CD14-positive monocyte (primary cell): ENCODE data around the gene TMEM235. TPM values are rescaled to one million over a fixed set of nuclear protein-coding genes. Genes with fewer than 3 reads are reported as not detected.

Experiments used
- DNase-seq, 3 donors: peaks; one replicate each; pipeline ENCODE4 v3.0.0-alpha.2; 2011 to 2022
- H2AFZ ChIP-seq: 2 replicates; pipeline ENCODE4 v1.6.0; 2012; ENCODE audit warnings: mild to moderate bottlenecking, low read depth, low read length, inconsistent platforms; ENCODE audit not compliant: insufficient read depth, poor library complexity, severe bottlenecking
- H3K27ac ChIP-seq, 2 donors: 1 replicate in 1 of 2; 2 replicates in 1 of 2; pipeline ENCODE4 v1.5.1; 2012 to 2013; ENCODE audit warnings: low read length in 2 of 2, control low read depth in 1 of 2, inconsistent platforms in 1 of 2, low read depth in 1 of 2, mild to moderate bottlenecking in 1 of 2
- H3K27me3 ChIP-seq, 2 donors: one replicate each; pipeline versions ENCODE4 v1.6.0 to v1.6.1; 2011 to 2013; ENCODE audit warnings: low read length in 2 of 2; ENCODE audit not compliant: control insufficient read depth in 2 of 2, insufficient read depth in 2 of 2
- H3K36me3 ChIP-seq, 2 donors: replicated peaks in 1 of 2; 1 replicate in 1 of 2; 2 replicates in 1 of 2; pipeline versions ENCODE4 v1.5.1 to v1.6.1; 2012 to 2013; ENCODE audit warnings: low read length in 2 of 2, control low read depth in 1 of 2, inconsistent platforms in 1 of 2, mild to moderate bottlenecking in 1 of 2; ENCODE audit not compliant: insufficient read depth in 2 of 2, control insufficient read depth in 1 of 2
- H3K4me1 ChIP-seq, 2 donors: 1 replicate in 1 of 2; 2 replicates in 1 of 2; pipeline versions ENCODE4 v1.5.1 to v1.6.1; 2012 to 2013; ENCODE audit warnings: low read length in 2 of 2, control low read depth in 1 of 2, inconsistent platforms in 1 of 2, mild to moderate bottlenecking in 1 of 2, moderate library complexity in 1 of 2; ENCODE audit not compliant: insufficient read depth in 2 of 2, control insufficient read depth in 1 of 2
- H3K4me2 ChIP-seq: replicated peaks from 2 replicates; pipeline ENCODE3; 2012; ENCODE audit warnings: low read length, moderate library complexity, mild to moderate bottlenecking; ENCODE audit not compliant: poor library complexity, severe bottlenecking; ENCODE audit errors: extremely low read depth
- H3K4me3 ChIP-seq, 3 experiments: fragments of 200-600 bp in 1 of 3; sonication (generic) in 1 of 3; replicated peaks in 1 of 3; 1 replicate in 2 of 3; 2 replicates in 1 of 3; pipeline ENCODE4 v1.5.1; 2011 to 2013; ENCODE audit warnings: low read length in 3 of 3, mild to moderate bottlenecking in 3 of 3, control low read depth in 2 of 3, low read depth in 2 of 3, inconsistent platforms in 1 of 3, moderate library complexity in 1 of 3
- H3K79me2 ChIP-seq: 2 replicates; pipeline ENCODE4 v1.6.0; 2012; ENCODE audit warnings: mild to moderate bottlenecking, control low read depth, inconsistent platforms, low read length, moderate library complexity; ENCODE audit not compliant: insufficient read depth
- H3K9ac ChIP-seq: 2 replicates; pipeline ENCODE4 v1.6.0; 2017; ENCODE audit warnings: low read length, mild to moderate bottlenecking; ENCODE audit not compliant: insufficient read depth, poor library complexity, severe bottlenecking
- H3K9me3 ChIP-seq, 2 donors: replicated peaks in 1 of 2; 1 replicate in 1 of 2; 2 replicates in 1 of 2; pipeline versions ENCODE4 v1.5.1 to v1.6.1; 2012 to 2013; ENCODE audit warnings: low read length in 2 of 2, control low read depth in 1 of 2; ENCODE audit not compliant: control insufficient read depth in 1 of 2, insufficient read depth in 1 of 2
- H4K20me1 ChIP-seq: 2 replicates; pipeline ENCODE4 v1.6.0; 2012; ENCODE audit warnings: mild to moderate bottlenecking, low read length, control low read depth, moderate library complexity; ENCODE audit not compliant: insufficient read depth
- H3K27ac Mint-ChIP-seq, 7 donors: one replicate each; pipeline ENCODE4 v1.8.0; 2020; ENCODE audit warnings: mild to moderate bottlenecking in 7 of 7, mixed read lengths in 7 of 7, moderate library complexity in 6 of 7, inconsistent platforms in 2 of 7
- H3K27me3 Mint-ChIP-seq, 3 donors: one replicate each; pipeline ENCODE4 v1.8.0; 2021 to 2022; ENCODE audit warnings: low read depth in 3 of 3, mild to moderate bottlenecking in 3 of 3, mixed read lengths in 3 of 3, moderate library complexity in 3 of 3, inconsistent platforms in 1 of 3
- H3K36me3 Mint-ChIP-seq, 2 donors: one replicate each; pipeline ENCODE4 v1.8.0; 2020; ENCODE audit warnings: mixed read lengths in 2 of 2, inconsistent platforms in 1 of 2, mild to moderate bottlenecking in 1 of 2
- H3K4me1 Mint-ChIP-seq: one replicate; pipeline ENCODE4 v1.8.0; 2020; ENCODE audit warnings: mild to moderate bottlenecking, mixed read lengths
- H3K4me3 Mint-ChIP-seq, 2 donors: one replicate each; pipeline ENCODE4 v1.8.0; 2020; ENCODE audit warnings: mild to moderate bottlenecking in 2 of 2, mixed read lengths in 2 of 2, moderate library complexity in 1 of 2
- H3K9me3 Mint-ChIP-seq, 7 donors: one replicate each; pipeline ENCODE4 v1.8.0; 2020 to 2022; ENCODE audit warnings: mixed read lengths in 7 of 7, mild to moderate bottlenecking in 6 of 7, moderate library complexity in 6 of 7, inconsistent platforms in 2 of 7
- WGBS: methylation state at CpG from one replicate; pipeline ENCODE4 v1.1.5; 2013; ENCODE audit warnings: missing lambda C conversion rate; ENCODE audit not compliant: insufficient coverage; 5-methylcytosine and 5-hydroxymethylcytosine counted together
- intact Hi-C, 2 donors: fragments of 100-400 bp; cut with micrococcal nuclease; formaldehyde crosslinking; loops; one replicate each; pipeline versions ENCODE4 v1.15.0 to v1.15.1; 2023
- polyA plus RNA-seq, 3 donors: library from polyadenylated mRNA; depleted of rRNA in 1 of 3; unstranded in 2 of 3; stranded (reverse) in 1 of 3; fragments of 300-500 nt in 2 of 3; fragments of >200 nt in 1 of 3; fragmentation: Illumina TruSeq in 2 of 3; gene quantifications; 1 replicate in 2 of 3; 2 replicates in 1 of 3; pipeline ENCODE4 v1.2.3, GENCODE V29; 2012 to 2021
- TF ChIP-seq, protein P1 (sequence below): fragments of 200-600 bp; IDR thresholded peaks from one replicate; pipeline ENCODE4 v1.8.0; 2022; ENCODE audit warnings: antibody characterized with exemption, mild to moderate bottlenecking

TMEM235 gene
- polyA plus RNA-seq, 3 donors = not detected

DNA sequence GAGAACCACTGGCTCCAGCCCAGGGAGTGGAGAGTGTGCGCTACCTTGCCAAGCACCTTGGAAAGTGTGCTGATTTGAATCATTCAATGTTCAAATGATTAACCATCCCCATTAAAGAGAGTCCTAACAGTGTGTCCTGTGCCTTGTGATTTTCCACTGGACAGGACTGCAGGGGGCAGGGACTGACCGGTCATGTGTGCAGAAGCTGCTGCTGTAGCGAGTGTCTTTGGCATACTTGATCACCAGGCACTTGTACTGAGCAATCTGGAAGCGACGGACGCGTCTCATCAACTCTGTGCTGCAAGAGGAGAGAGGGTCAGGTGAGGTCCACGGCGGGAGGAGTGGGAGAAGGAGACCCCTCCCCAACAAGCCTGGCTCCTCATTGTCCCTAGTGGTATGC lies 46.6 kb upstream of the TMEM235 start:
- Histone ChIP-seq H2AFZ (no peak overlapping the region), H4K20me1 (no peaks in the 10 kb centered on the region), H3K4me1 (peaks cover 33 to 48% of the 10 kb centered on the region in 2 donors), H3K79me2 (peaks cover 57% of the 10 kb centered on the region), H3K9me3 (no peaks in the 10 kb centered on the region), H3K36me3 (peaks cover 0 to 4% of the 10 kb centered on the region in 2 donors), H3K27ac (no peak overlapping the region), H3K9ac (no peak overlapping the region), H3K4me2 (no peak overlapping the region), H3K4me3 (no peak overlapping the region), H3K27me3 (no peaks in the 10 kb centered on the region)
- DNase-seq = no peak
- peak overlapping the region in 1 of 7 donors; percentile 51 for H3K27ac Mint-ChIP-seq
- H3K36me3 Mint-ChIP-seq = peaks cover 9 to 39% of the 10 kb centered on the region in 2 donors
- TF ChIP-seq, protein P1, sequence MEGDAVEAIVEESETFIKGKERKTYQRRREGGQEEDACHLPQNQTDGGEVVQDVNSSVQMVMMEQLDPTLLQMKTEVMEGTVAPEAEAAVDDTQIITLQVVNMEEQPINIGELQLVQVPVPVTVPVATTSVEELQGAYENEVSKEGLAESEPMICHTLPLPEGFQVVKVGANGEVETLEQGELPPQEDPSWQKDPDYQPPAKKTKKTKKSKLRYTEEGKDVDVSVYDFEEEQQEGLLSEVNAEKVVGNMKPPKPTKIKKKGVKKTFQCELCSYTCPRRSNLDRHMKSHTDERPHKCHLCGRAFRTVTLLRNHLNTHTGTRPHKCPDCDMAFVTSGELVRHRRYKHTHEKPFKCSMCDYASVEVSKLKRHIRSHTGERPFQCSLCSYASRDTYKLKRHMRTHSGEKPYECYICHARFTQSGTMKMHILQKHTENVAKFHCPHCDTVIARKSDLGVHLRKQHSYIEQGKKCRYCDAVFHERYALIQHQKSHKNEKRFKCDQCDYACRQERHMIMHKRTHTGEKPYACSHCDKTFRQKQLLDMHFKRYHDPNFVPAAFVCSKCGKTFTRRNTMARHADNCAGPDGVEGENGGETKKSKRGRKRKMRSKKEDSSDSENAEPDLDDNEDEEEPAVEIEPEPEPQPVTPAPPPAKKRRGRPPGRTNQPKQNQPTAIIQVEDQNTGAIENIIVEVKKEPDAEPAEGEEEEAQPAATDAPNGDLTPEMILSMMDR = no peak
- intact Hi-C loops = loop anchor here in 1 of 2 donors (5.0 kb wide), 1 partner anchor 43 kb away; no protein-coding TSS in a partner anchor
- H3K4me1 Mint-ChIP-seq = peaks cover 40% of the 10 kb centered on the region
- peaks cover 0 to 1% (median 0%) of the 10 kb centered on the region in 7 donors for H3K9me3 Mint-ChIP-seq
- H3K27me3 Mint-ChIP-seq = peaks cover 0 to 2% (median 0%) of the 10 kb centered on the region in 3 donors
- WGBS = 98% methylated on average over 6 of the region's 9 CpGs
- no peak overlapping the region for H3K4me3 Mint-ChIP-seq

GRCh38 chr17:78185981-78186691 lies 45.3 kb upstream of the TMEM235 start:
- intact Hi-C loops = loop anchor here in 1 of 2 donors (5.0 kb wide), 1 partner anchor 44 kb away; no protein-coding TSS in a partner anchor

More at GRCh38 chr17:78185981-78186691, 45.3 kb upstream of the TMEM235 start:
- Histone ChIP-seq H3K4me2 (peak overlapping the region; percentile 98), H3K27me3 (no peaks in the 10 kb centered on the region), H3K4me1 (peaks cover 33 to 44% of the 10 kb centered on the region in 2 donors), H3K9ac (no peak overlapping the region), H3K9me3 (no peaks in the 10 kb centered on the region), H2AFZ (peak overlapping the region; percentile 83), H4K20me1 (no peaks in the 10 kb centered on the region), H3K4me3 (peak overlapping the region in 2 of 3 experiments; percentile 66 to 84), H3K27ac (no peak overlapping the region), H3K36me3 (peaks cover 2 to 8% of the 10 kb centered on the region in 2 donors), H3K79me2 (peaks cover 54% of the 10 kb centered on the region)
- peaks cover 15 to 42% of the 10 kb centered on the region in 2 donors for H3K36me3 Mint-ChIP-seq
- peaks cover 0 to 2% (median 0%) of the 10 kb centered on the region in 3 donors for H3K27me3 Mint-ChIP-seq
- H3K27ac Mint-ChIP-seq = peak overlapping the region in 3 of 7 donors; percentile 30 to 69 (median 57)
- DNase-seq = peak in 1 of 3 donors; percentile 15
- peak overlapping the region; percentile 78 to 87 for H3K4me3 Mint-ChIP-seq
- TF ChIP-seq, protein P1 = no peak
- 36% methylated on average over 4 of the region's 10 CpGs for WGBS
- H3K4me1 Mint-ChIP-seq = peaks cover 37% of the 10 kb centered on the region
- peaks cover 0 to 3% (median 0%) of the 10 kb centered on the region in 7 donors for H3K9me3 Mint-ChIP-seq
